HG02588 (cell line): ENCODE results near the gene YEATS4.
"Not testable (repeated sequence)": the region's sequence is repeated elsewhere in the genome, so short reads cannot be mapped to it uniquely, and the experiment has no call there.

ENCODE experiments used
- ATAC-seq: cut with Tn5 transposase; IDR thresholded peaks from one replicate; pipeline ENCODE4 v1.9.1; 2021; ENCODE audit warnings: mild to moderate bottlenecking, moderate library complexity; ENCODE audit not compliant: unreplicated experiment

YEATS4 gene

DNA sequence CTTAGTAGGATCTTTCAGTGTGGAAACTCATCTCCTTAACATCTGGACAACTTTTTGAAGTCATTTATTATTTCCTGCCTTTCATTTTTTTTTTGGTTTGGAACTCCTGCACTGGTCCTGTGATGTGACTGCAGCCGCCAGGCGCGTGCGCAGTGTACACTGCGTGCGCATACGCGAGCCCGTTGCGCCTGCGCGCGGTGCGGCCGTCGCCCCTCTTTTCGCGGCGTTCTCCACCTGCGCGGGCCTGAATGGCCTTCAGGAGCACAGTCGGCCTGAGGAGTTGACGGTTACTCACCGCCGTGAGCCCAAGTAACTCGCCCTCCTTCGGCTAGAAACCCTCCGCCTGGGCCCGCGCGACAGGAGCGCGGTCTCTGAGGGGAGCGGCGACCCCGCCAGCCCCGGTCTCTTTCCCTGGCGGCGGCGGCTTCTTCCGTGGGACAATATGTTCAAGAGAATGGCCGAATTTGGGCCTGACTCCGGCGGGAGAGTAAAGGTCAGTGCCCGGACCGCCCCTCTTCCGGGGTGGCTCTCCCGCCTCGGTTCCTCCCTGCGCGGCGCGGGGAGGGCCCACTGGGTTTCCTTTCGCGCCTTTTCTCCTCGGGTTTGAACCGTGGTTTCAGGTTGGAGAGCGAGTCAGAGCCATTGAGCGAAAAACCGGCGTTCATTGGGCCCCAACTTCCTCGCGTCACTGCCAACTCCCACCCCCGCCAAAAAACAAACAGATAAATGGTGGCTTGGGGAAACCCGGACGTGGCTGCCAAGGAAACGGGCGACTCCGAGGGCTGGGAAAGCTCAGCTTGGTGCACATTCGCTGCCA, at the start of gene YEATS4:
YEATS4 (plus strand) TSS at position 213 of the 817 bp plus-strand sequence; CDS start at position 443, 230 bp downstream.
- ATAC-seq, result peak; percentile 82

DNA sequence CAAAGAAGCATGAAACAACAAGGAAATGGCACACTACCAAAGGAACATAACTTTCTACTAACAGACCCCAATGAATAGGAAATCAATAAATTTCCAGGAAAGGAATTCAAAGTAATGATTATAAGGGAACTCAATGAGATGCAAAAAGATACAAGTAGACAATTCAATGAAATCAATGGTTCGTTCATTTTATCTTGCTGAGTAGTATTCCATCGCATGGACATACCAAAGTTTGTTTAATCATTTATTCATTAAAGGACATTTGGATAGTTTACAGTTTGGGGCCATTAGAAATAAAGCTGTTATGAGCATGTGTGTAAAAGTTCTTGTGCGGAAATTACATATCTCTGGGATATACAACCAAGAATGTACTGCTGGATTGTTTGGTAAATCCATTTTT, 46.3 kb upstream of the YEATS4 start:
- no peak for ATAC-seq

DNA sequence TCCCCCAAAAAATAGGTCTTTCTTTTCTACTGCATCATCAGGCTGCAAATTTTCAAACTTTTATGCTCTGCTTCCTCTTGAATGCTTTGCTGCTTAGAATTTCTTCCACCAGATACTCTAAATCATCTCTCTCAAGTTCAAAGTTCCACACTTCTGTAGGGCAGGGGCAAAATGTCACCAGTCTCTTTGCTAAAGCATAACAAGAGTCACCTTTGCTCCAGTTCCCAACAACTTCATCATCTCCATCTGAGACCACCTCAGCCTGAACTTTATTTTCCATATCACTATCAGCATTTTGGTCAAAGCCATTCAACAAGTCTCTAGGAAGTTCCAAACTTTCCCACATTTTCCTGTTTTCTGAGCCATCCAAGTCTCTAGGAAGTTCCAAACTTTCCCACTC, 42.8 kb upstream of the YEATS4 start:
- not testable (repeated sequence) for ATAC-seq

DNA sequence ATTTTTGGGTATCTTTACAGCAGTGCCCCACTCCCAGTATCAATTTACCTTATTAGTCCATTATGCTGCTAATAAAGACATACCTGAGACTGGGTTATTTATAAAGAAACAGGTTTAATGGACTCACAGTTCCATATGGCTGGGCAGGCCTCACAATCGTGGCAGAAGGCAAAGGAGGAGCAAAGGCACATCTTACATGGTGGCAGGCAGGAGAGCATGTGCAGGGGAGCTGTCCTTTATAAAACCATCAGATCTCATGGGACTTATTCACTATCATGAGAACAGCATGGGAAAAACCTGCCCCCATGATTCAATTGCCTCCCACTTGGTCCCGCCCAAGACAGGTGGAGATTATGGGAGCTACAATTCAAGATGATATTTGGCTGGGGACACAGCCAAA, 42.3 kb upstream of the YEATS4 start:
- ATAC-seq, result not testable (repeated sequence)

DNA sequence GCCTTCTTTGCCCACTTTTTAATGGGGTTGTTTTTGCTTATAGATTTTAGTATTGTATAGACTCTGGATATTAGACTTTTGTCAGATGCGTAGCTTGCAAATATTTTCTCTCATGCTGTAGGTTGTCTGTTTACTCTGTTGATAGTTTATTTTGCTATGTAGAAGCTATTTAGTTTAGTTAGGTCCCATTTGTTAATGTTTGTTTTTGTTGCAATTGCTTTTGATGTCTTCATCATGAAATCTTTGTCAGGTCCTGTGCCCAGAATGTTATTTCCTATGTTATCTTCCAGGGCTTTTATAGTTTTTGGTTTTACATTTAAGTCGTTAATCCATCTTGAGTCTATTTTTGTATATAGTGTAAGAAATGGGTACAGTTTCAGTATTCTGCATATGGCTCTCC, 41.3 kb upstream of the YEATS4 start:
- ATAC-seq, result no peak

DNA sequence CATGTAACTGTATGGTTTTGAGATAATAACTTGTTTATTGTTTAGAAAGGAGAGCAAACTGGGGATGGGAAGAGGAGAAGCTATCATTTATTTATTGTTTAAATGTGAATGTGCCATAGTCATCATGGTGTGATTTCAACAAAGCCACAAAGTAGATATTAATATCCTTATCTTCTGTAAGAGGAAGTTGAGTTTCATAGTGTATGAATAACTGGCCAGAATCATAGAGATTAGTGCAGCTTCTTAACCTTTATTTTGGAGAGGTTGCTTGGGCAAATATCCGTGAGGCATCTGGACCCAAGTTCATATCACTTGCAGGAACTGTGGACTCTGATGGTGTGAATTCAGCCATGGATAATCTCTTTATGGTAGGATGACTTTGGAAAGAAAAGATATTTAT, 38.2 kb upstream of the YEATS4 start:
- ATAC-seq, result no peak

DNA sequence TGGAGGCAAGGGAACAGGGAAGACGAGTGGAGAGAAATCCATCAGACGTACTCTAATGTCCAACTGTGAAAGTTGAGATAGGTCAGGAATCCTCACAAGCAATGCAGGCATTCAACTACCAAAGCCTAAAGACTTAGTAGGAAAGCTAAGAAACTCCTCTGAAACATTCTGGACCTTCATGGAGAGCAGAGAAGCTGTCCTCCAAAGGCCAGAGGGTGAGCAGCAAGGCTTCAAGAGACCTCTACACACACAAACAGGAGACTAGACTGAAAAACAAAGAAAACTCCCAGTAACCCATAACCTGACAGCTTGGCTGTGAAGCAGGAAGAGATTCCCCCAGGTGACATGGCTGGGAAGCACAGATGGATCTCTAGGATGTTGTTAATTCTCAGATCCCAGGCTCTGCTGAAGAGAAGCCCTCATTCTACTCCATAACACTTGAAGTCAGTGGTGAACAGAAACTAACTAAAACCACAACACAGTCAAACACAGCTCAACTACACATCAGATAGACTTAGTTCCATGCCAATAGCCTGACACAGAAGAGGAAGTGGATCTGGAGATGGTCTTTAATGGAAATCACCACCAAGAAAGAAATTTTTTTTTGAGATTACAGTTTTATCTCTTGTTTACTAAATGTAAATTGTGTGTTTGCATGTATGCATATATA, 34.6 kb upstream of the YEATS4 start:
- peak; percentile 97 for ATAC-seq

DNA sequence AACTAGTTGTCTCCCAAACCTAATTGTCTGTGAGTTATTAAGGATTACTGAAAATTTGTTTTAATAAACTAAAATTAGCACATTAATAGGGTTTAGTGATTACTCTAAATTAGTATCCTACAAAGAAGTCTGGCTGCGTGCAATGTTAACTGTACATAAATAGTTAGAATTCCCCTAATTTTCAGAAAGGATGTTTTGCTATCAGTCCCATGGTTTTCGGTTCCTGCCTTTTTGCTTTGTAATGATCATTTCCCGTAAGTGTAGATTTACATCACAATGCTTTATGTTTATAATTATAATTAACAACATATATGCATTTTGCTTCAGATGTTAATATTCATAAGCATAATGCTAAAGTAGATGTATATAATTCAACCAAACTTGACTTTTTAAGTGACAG, 31.1 kb upstream of the YEATS4 start:
- no peak for ATAC-seq

DNA sequence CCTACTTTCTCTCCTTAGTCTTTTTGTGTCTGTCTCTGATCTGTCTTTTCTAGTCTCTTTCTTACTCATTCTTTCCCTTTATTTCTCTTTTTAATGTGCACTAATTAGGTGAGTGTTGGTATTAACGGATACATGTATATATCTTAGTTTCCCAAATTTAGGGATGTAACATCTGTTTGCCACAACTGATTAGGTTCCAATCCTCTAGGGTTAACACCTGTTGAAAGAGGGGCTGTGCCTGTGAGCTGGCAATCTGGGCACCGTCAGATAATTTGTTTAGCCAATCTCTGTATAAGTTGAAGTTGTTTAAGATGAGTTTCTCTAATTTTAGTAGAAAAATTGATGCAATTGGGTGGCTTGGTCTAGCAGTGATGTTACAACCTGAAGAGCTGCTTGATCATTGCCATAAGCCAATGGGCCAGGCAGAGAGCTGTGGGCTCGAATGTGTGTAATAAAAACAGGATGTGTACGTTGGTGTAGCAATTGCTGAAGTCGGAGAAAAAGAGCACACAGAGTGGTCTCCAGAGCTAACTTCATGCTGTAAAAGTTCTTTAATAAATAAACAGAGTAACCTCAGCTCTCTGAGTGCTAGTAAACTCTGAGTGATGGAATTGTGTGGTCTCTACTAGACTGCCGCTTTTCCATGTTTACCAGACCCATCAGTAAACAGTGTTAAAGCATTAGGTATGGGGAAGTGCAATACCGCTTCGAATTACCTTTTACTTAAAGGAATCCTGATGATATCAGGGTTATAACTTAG, 29.7 kb upstream of the YEATS4 start:
- ATAC-seq, result no peak

DNA sequence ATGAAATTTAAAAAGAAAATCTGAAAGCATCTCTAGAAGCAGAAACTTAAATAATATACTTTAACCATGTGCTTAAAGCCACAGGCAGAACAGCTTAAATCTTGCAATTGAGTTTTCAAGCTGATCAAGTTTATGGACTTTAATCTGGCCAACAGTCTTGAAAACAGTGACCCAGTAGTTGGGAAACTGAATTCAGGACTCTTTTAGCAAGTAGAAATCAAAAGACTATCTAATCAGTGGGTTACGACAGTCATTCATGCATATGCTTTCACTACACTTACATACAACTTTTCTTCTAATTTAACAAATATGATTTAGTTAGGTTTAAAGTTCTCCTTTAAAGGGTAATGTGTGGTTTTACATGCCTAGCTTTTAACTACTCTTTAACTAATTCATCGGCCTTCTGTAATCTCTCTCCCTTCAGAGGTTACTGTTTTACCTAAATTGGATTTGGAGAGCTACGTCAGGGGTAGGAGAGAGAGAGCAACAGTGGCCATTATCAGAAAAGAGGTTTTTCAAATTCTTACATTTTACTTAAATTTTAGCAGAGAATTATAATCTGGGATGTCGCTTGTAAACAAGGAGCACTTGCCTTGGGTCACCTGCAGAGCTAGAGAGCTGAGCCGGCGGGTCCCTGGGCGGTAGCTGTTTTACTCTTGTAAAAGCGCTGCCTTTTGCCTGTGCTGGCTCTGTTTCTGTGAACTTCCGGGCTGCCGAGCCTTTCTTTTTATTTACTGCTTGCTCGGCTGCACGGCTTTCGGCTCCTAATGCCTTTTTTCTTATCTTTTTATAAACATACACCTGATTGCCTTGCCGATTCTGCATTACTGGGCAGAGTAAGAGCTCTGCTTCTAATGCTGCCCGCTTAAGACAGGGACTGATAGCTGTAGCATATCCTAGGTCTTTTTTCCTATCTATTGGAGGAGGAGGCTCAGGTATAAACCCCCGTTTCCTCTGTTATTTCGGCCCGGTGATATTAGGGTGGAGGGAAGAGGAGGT, 28.8 kb upstream of the YEATS4 start:
- ATAC-seq, result peak; percentile 84

DNA sequence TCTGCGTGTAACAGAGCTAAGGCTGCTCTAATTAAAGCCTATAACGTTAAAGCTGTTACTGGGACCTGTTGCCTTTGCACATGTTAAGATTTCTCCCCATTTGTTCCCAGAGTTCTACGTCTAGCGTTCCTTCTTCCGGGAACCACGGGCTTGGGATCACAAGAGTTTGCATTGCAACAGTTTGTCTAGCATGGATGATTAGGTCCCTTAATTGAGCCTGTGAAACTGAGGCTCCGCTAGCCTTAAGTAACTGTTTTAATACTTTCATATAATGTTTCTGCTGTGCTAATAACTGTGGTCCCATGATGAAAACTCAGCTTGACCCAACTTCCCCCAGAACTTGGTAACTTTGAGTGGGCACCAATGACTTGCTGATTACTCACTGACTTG, 28.0 kb upstream of the YEATS4 start:
- no peak for ATAC-seq

DNA sequence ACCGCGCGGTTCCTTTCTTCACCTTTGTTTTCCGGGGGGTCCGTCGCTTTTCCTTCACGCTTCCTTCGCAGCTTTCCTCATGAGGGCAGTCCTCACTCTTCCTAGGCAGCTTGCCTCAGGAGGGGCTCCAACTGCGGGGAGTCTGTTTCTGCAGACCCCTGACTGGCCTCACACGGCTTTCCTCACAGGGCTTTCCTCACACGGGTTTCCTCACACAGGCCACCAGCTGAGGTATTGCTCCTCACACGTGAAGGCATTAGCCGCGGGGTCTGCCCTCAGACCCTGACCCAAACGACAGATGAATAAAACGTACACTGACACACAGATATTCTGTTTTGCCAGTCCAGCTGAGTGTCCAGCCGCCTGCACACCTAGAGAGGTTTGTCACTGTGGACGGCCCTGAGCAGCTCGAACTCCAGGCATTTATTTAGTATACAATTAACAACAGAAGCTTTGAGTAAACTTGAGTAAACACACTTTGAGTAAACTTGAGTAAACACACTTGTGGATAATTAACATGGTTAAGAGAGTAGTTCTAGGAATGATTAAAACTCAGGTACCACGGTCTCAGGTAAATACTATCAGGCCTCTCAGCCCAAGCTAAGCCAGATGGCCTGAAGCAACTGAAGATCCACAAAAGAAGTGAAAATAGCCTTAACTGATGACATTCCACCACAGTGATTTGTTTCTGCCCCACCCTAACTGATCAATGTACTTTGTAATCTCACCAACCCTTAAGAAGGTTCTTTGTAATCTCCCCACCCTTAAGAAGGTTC, 27.4 kb upstream of the YEATS4 start:
- no peak for ATAC-seq

DNA sequence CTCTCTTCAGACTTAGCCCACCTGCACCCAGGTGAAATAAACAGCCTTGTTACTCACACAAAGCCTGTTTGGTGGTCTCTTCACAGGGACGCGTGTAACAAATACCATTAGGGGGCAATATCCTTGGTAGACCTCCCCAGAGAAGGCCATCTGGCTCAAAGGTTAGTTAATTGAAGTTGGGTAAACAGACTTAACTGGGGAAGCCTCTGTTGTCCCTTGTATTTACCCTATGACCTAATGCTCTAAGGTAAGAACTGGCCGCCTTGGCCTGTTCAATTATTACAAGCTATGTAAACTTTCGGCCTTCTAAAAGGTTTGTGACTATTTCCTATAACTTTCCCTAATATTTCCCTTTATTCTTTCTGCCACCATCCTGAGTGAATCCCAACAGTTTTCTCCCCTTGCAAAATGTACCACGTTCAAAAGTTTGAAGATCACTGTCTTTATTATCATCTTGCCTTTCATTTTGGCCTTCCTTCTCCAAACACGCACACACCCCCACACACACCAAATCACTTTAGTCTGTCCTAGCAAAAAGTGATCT, 26.7 kb upstream of the YEATS4 start:
- no peak for ATAC-seq

DNA sequence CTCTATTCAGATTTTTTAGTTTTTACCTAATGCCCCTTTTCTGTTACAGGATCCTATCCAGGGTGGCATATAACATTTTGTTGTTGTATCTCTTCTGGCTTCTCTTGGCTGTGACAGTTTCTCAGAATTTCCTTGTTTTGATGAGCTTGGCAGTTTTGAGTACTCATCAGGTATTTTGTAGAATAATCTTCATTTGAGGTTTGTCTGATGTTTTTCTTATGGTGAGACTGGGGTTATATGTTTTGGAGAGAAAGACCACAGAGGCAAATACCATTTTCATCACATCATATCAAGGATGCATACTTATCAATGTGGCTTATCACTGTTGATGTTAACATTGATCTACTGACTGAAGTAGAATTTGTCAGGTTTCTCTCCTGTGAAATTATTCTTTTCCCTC, 25.4 kb upstream of the YEATS4 start:
- ATAC-seq, result no peak

DNA sequence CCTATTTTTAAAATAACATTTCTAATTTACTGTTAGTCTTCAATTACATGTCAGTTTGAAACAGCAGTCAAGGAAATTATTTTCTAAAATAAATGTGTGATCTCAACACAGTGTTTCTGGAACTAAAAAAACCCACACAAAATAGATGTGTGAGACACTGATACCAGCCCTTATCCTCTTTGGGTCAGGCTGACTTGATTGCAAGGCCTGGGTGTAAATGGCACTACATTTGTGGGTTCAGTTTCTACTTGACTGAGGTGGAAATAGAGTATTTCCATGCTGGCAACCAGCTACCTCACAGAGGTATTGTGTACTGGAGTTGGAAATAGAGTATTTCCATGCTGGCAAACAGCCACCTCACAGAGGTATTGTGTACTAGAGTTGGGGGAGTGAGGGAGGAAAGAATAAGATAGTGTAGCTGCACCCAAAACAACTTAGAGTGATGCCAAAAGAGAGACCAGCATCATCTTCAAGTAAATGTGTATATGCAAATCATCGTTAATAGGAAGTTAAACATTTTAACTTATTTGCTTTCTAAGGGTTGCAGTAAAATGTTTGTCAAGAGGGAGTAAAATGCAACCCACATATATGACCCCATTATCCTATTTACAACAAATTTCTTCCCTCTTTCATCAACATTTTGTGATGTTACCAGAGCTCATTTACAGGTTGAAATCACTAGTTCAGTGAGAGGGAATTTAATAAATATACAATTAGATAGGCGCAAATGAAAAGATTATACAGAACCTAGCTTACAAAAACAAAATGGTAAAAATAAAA, 22.0 kb upstream of the YEATS4 start:
- no peak for ATAC-seq

DNA sequence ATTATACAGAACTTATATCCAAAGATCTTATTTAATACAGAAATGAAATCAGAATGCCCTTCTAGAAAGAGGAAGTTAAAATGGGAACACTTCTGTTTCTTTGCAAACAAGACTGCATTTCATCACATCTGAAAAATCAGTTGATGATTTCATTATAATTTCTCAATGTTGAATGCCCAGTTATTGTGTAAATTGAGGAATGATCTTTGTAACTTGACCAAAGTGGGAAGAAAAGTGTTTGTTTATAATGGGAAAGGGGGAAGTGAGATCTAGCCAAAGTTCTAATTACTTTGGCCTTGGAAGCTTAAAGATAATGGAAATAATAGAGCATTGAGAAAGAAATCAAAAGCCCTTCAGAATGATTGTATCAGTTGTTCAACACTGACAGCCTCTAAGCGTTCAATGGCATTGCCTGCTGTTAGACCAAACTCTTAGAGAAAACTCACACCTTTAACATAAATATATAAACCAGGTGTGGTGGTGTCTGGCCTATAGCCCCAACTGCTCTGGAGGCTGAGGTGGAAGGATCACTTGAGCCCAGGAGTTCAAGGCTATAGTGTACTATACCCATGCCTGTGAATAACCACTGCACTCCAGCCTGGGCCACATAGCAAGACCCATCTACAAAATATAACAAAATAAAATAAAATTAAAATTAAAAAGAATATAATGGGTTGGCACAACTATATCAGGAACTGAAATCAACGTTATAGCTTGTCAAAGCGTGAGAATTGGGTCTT, 21.3 kb upstream of the YEATS4 start:
- ATAC-seq, result no peak

DNA sequence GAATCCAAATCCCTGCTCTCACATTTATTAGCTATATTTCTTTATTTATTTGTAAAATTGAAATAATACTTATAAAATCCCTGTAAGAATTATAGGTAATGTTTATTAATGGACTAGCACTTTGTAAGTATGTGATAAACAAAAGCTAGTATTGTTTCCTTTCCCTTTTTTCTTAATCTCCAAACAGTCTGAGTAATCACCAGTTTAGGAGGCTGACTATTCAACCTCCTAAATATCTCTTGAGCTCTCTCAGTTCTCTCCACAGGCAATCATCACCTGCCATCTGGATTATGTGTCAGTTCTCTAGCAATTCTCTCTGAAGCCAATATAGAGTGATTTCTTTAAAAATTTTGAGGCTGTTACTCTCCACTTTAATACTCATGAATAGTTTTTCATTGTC, 20.6 kb upstream of the YEATS4 start:
- no peak for ATAC-seq

DNA sequence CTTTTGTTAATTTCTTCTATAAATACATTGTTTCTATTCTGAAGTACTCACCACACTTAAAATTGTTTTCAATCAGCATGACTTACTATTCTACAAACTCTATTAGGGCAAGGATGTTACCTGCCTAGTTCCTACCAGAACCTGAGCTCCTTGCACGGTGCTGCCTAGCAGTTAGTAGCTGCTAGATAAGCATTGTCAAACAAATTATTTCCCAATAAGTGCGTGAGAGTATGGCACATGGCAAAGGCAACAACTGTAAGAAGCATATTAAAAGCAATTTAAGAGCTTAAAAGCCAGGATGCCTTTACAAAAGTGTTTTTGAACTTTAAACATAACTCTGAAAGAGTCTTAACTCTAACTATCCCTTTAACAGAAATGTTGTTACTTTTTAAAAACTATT, 19.5 kb upstream of the YEATS4 start:
- ATAC-seq, result no peak
